HL-60 (cell line): ENCODE measurements around the gene CYSLTR1.

ENCODE experiments used
- DNase-seq, 2 experiments: peaks; one replicate each; pipeline ENCODE4 v3.0.0-alpha.2; 2010 to 2020; ENCODE audit warnings: low read depth in 1 of 2, low spot score in 1 of 2
- H3K27ac ChIP-seq: fragments of 250-450 bp; sonication (Bioruptor Pico); replicated peaks from 2 replicates; pipeline ENCODE4 v1.5.1; 2020; ENCODE audit warnings: mild to moderate bottlenecking, moderate library complexity
- H3K27me3 ChIP-seq: fragments of 250-450 bp; sonication (Bioruptor Pico); 2 replicates; pipeline ENCODE4 v1.5.1; 2021; ENCODE audit warnings: mild to moderate bottlenecking, moderate library complexity; ENCODE audit not compliant: insufficient read depth, poor library complexity, severe bottlenecking
- H3K4me3 ChIP-seq: replicated peaks from 2 replicates; pipeline ENCODE4 v1.5.1; 2011; ENCODE audit warnings: mild to moderate bottlenecking, control low read depth, low read length; ENCODE audit not compliant: insufficient read depth
- GABPA ChIP-seq: IDR thresholded peaks from 2 replicates; pipeline ENCODE4 v1.6.1; 2012; ENCODE audit warnings: low read depth
- POLR2AphosphoS5 ChIP-seq: IDR thresholded peaks from 2 replicates; pipeline ENCODE4 v1.6.1; 2012; ENCODE audit warnings: low read depth
- SPI1 ChIP-seq: IDR thresholded peaks from 2 replicates; pipeline ENCODE4 v1.6.1; 2012; ENCODE audit warnings: low read depth, mild to moderate bottlenecking, borderline replicate concordance
- TF ChIP-seq, protein P1 (sequence below): IDR thresholded peaks from 2 replicates; pipeline ENCODE4 v1.6.1; 2012; ENCODE audit warnings: low read depth; ENCODE audit not compliant: insufficient replicate concordance
- TF ChIP-seq, protein P2 (sequence below): IDR thresholded peaks from one replicate; pipeline ENCODE4 v1.5.1; 2011; ENCODE audit warnings: low read length, control low read depth, inconsistent platforms; ENCODE audit not compliant: insufficient read depth

The CYSLTR1 gene

DNA sequence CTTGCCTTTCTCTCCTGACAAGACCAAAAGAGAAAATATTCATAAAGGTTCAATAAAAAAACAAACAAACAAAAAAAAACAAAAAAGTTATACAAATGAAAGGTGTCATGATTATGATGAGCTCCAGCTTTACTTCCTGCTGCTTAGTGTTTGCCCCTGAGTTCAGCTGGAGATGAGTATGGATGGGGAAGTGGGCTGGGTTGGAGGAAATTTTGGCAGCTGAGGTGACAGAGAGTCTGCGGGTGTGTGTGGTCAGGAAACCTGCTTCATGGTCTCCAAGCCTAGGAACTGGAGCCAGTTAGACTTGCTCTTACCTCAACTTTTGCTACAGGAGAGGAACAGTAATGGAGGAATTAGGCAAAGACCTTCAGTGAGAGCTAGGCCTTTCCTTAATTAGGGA lies 4.3 kb upstream of the CYSLTR1 start:
- peak; percentile 44 to 65 for DNase-seq
- no peaks in the 10 kb centered on the region for H3K27me3 ChIP-seq
- H3K4me3 ChIP-seq: no peak overlapping the region
- TF ChIP-seq, protein P1, sequence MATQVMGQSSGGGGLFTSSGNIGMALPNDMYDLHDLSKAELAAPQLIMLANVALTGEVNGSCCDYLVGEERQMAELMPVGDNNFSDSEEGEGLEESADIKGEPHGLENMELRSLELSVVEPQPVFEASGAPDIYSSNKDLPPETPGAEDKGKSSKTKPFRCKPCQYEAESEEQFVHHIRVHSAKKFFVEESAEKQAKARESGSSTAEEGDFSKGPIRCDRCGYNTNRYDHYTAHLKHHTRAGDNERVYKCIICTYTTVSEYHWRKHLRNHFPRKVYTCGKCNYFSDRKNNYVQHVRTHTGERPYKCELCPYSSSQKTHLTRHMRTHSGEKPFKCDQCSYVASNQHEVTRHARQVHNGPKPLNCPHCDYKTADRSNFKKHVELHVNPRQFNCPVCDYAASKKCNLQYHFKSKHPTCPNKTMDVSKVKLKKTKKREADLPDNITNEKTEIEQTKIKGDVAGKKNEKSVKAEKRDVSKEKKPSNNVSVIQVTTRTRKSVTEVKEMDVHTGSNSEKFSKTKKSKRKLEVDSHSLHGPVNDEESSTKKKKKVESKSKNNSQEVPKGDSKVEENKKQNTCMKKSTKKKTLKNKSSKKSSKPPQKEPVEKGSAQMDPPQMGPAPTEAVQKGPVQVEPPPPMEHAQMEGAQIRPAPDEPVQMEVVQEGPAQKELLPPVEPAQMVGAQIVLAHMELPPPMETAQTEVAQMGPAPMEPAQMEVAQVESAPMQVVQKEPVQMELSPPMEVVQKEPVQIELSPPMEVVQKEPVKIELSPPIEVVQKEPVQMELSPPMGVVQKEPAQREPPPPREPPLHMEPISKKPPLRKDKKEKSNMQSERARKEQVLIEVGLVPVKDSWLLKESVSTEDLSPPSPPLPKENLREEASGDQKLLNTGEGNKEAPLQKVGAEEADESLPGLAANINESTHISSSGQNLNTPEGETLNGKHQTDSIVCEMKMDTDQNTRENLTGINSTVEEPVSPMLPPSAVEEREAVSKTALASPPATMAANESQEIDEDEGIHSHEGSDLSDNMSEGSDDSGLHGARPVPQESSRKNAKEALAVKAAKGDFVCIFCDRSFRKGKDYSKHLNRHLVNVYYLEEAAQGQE: no peak
- TF ChIP-seq POLR2AphosphoS5 (no peak), GABPA (no peak), SPI1 (peak; percentile 71; the same call in 1 of the 2 replicates)
- TF ChIP-seq, protein P2, sequence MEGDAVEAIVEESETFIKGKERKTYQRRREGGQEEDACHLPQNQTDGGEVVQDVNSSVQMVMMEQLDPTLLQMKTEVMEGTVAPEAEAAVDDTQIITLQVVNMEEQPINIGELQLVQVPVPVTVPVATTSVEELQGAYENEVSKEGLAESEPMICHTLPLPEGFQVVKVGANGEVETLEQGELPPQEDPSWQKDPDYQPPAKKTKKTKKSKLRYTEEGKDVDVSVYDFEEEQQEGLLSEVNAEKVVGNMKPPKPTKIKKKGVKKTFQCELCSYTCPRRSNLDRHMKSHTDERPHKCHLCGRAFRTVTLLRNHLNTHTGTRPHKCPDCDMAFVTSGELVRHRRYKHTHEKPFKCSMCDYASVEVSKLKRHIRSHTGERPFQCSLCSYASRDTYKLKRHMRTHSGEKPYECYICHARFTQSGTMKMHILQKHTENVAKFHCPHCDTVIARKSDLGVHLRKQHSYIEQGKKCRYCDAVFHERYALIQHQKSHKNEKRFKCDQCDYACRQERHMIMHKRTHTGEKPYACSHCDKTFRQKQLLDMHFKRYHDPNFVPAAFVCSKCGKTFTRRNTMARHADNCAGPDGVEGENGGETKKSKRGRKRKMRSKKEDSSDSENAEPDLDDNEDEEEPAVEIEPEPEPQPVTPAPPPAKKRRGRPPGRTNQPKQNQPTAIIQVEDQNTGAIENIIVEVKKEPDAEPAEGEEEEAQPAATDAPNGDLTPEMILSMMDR: no peak
- H3K27ac ChIP-seq: no peak overlapping the region

DNA sequence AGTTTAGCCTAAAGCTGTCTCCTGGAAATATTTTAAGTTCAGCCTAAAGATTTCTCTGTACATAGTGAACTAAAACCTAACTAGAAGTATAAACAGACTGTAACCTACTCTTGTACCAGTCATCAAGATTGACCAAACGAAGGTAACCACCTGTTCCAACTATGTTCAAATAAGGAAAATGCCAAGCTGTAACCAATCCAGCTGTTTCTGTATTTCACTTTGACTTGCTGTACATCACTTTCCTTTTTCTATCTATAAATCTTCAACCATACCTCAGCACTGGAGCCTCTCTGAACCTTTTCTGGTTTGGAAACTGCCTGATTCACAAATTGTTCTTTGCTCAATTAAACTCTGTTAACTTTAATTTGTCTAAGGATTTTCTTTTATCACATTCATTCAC lies 3.1 kb upstream of the CYSLTR1 start:
- Histone ChIP-seq H3K4me3 (no peak overlapping the region), H3K27ac (no peak overlapping the region), H3K27me3 (no peaks in the 10 kb centered on the region)
- no peak for DNase-seq
- TF ChIP-seq, protein P2: no peak
- no peak for TF ChIP-seq SPI1
- TF ChIP-seq, protein P1: no peak
- TF ChIP-seq GABPA: no peak
- TF ChIP-seq POLR2AphosphoS5: no peak

DNA sequence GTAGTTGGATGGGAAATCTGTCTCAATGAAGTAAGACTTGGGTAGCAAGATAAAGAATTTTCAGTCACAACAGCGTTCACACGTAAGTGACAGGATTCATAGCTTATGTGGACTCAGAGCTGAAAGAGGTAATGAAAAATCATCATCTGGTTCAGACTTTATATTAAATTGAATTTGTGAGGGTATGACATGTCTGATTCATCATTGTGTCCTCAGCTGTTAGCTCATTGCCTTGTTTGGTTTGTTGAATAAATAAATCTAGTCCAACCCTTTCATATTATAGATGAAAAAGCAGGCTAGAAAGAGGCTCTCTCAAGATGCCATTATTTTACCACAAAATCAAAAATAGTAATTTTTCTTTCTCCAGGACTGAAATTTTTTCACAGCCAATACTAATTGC lies 2.7 kb upstream of the CYSLTR1 start:
- TF ChIP-seq SPI1: no peak
- TF ChIP-seq POLR2AphosphoS5: no peak
- TF ChIP-seq, protein P1: no peak
- TF ChIP-seq, protein P2: no peak
- TF ChIP-seq GABPA: no peak
- H3K4me3 ChIP-seq: no peak overlapping the region
- no peaks in the 10 kb centered on the region for H3K27me3 ChIP-seq
- no peak overlapping the region for H3K27ac ChIP-seq
- no peak for DNase-seq
